H1 (cell line): ENCODE data around the gene ALG6. TPM values are rescaled to one million over a fixed set of nuclear protein-coding genes. Genes with fewer than 3 reads are reported as not detected.

Experiments
- microRNA-seq, 2 experiments: library from miRNA; unstranded; fragments of <30 nt; microRNA quantifications; one replicate each; pipeline versions ENCODE4 to v1.2.0, GENCODE V29; 2016 to 2020; ENCODE audit warnings: borderline microRNAs expressed in 2 of 2, borderline number of aligned reads in 2 of 2, borderline replicate concordance in 1 of 2
- polyA plus RNA-seq, 7 experiments: library from polyadenylated mRNA; depleted of rRNA in 3 of 7; stranded (reverse) in 5 of 7; unstranded in 2 of 7; fragments of >200 nt in 5 of 7; fragments of 200-250 nt in 2 of 7; gene quantifications; 1 replicate in 5 of 7; 2 replicates in 1 of 7; 4 replicates in 1 of 7; pipeline versions ENCODE4 v1.2.1 to v1.2.3, GENCODE V29; 2011 to 2013; ENCODE audit warnings: missing spikeins in 2 of 7, mixed read lengths in 2 of 7
- small RNA-seq: library from polyadenylated mRNA; stranded (forward); fragments of <200 nt; extraction: miRNeasy Mini kit (QIAGEN cat#:217004); gene quantifications from one replicate; pipeline ENCODE3, GENCODE V24; 2013; ENCODE audit not compliant: insufficient read depth
- total RNA-seq: library from RNA; stranded (reverse); fragmentation: NEBNext Ultra II Directional; extraction: Animal tissue kit (Norgen Biotek cat#: 25700); gene quantifications from 2 replicates; pipeline ENCODE4 v1.2.1, GENCODE V29; 2021

Gene ALG6
- total and polyA plus RNA-seq, 2 of the 8 experiments (the other 6 are each of a cell fraction or from before 2014, with no cell fraction given) = 17.8 to 26.8 TPM

Small RNA genes within 50 kb of the gene (microRNA-seq; reads per million reads assigned to microRNA genes)
- gene MIR6068 = 0 reads per million in 2 experiments

Small RNA genes within 50 kb of the gene (small RNA-seq; reads per million reads assigned to genes)
- not detected for gene MIR6068
- not detected for gene RF00019

Other genes starting within 250 kb of the ALG6 start
- gene FOXD3, start 45.1 kb upstream of the ALG6 start, total RNA-seq = 33.7 and 35.8 TPM in 2 replicates
- 8.7 and 12.8 TPM in 2 replicates for gene FOXD3, start 45.1 kb upstream of the ALG6 start, polyA plus RNA-seq (2011; rRNA removed)
- gene ITGB3BP, start 155.6 kb downstream of the ALG6 start, total RNA-seq = 43.3 and 49.1 TPM in 2 replicates
- gene ITGB3BP, start 155.6 kb downstream of the ALG6 start, polyA plus RNA-seq (2011; rRNA removed) = 8.4 and 17.6 TPM in 2 replicates
- gene EFCAB7, start 155.9 kb downstream of the ALG6 start, total RNA-seq = 2.5 and 3.1 TPM in 2 replicates
- 0.55 and 1.1 TPM in 2 replicates for gene EFCAB7, start 155.9 kb downstream of the ALG6 start, polyA plus RNA-seq (2011; rRNA removed)
- gene PGM1, start 225.8 kb downstream of the ALG6 start, total RNA-seq = 60.2 and 65.4 TPM in 2 replicates
- 33.0 and 37.4 TPM in 2 replicates for gene PGM1, start 225.8 kb downstream of the ALG6 start, polyA plus RNA-seq (2011; rRNA removed)